Caco-2 (cell line): ENCODE results near the gene ZSWIM9. TPM values are rescaled to one million over a fixed set of nuclear protein-coding genes. Genes with fewer than 3 reads are reported as not detected.

Source experiments
- BruUV-seq: library from RNA; stranded (reverse); fragments of 400-500 nt; replicated peaks from 2 replicates; lab custom pipeline; 2021; lab: Mats Ljungman, UMichigan
- CTCF ChIA-PET: fragments of 300-600 bp; sonication (Branson Sonifier 250); formaldehyde crosslinking; loops from one replicate; lab custom pipeline; 2022; ENCODE audit warnings: antibody characterized with exemption; lab: Charles Lee
- POLR2A ChIA-PET: fragments of 300-600 bp; sonication (Branson Sonifier 250); formaldehyde crosslinking; loops from one replicate; lab custom pipeline; 2022; ENCODE audit warnings: antibody characterized with exemption; lab: Charles Lee
- DNase-seq, 2 experiments: peaks; one replicate each; pipeline versions ENCODE4 v3.0.0 to v3.0.0-alpha.2; 2020 to 2022
- H3K27me3 ChIP-seq: replicated peaks from 2 replicates; pipeline ENCODE4 v1.6.0; 2011; ENCODE audit warnings: low read length; ENCODE audit not compliant: control insufficient read depth, insufficient read depth
- H3K36me3 ChIP-seq: 2 replicates; pipeline ENCODE4 v1.5.1; 2011; ENCODE audit warnings: low read length; ENCODE audit not compliant: control insufficient read depth, insufficient read depth
- H3K4me1 ChIP-seq: fragments of 250-450 bp; sonication (Bioruptor Pico); 2 replicates; pipeline ENCODE4 v1.5.1; 2020; ENCODE audit warnings: mild to moderate bottlenecking
- H3K4me3 ChIP-seq: 2 replicates; pipeline ENCODE4 v1.5.1; 2011; ENCODE audit warnings: low read depth, mild to moderate bottlenecking, control low read depth, low read length
- H3K9me3 ChIP-seq: fragments of 250-450 bp; sonication (Bioruptor Pico); 2 replicates; pipeline ENCODE4 v1.5.1; 2020; ENCODE audit warnings: mild to moderate bottlenecking, moderate library complexity
- H3K27ac Mint-ChIP-seq: one replicate; pipeline ENCODE4 v1.8.0; 2022; ENCODE audit warnings: mixed read lengths; ENCODE audit not compliant: unreplicated experiment
- H3K27me3 Mint-ChIP-seq: one replicate; pipeline ENCODE4 v1.8.0; 2022; ENCODE audit warnings: mixed read lengths; ENCODE audit not compliant: insufficient read depth, unreplicated experiment
- H3K36me3 Mint-ChIP-seq: one replicate; pipeline ENCODE4 v1.8.0; 2022; ENCODE audit warnings: mild to moderate bottlenecking, mixed read lengths; ENCODE audit not compliant: insufficient read depth, unreplicated experiment
- H3K4me1 Mint-ChIP-seq: one replicate; pipeline ENCODE4 v1.8.0; 2022; ENCODE audit warnings: low read depth, mixed read lengths; ENCODE audit not compliant: unreplicated experiment
- H3K4me3 Mint-ChIP-seq: one replicate; pipeline ENCODE4 v1.8.0; 2022; ENCODE audit warnings: mild to moderate bottlenecking, moderate library complexity, mixed read lengths; ENCODE audit not compliant: unreplicated experiment
- H3K9me3 Mint-ChIP-seq: one replicate; pipeline ENCODE4 v1.8.0; 2022; ENCODE audit warnings: mixed read lengths; ENCODE audit not compliant: unreplicated experiment
- intact Hi-C: fragments of 100-400 bp; cut with micrococcal nuclease; formaldehyde crosslinking; loops from one replicate; pipeline ENCODE4 v1.10.0; 2022; ENCODE audit not compliant: unreplicated experiment
- total RNA-seq: library from RNA; stranded (reverse); gene quantifications from 2 replicates; pipeline ENCODE4 v1.2.3, GENCODE V29; 2022
- TF ChIP-seq, protein P1 (sequence below), 2 experiments: fragments of 200-600 bp in 1 of 2; IDR thresholded peaks; 1 replicate in 1 of 2; 2 replicates in 1 of 2; pipeline versions ENCODE4 v1.5.1 to v1.8.0; 2011 to 2022; ENCODE audit warnings: antibody characterized with exemption in 1 of 2, control low read depth in 1 of 2, inconsistent platforms in 1 of 2, low read depth in 1 of 2, low read length in 1 of 2, mild to moderate bottlenecking in 1 of 2, moderate library complexity in 1 of 2; ENCODE audit not compliant: insufficient read depth in 1 of 2, severe bottlenecking in 1 of 2, unreplicated experiment in 1 of 2

The ZSWIM9 gene
- total RNA-seq, 1 experiment from 2014 or later = 4.9 TPM

DNA sequence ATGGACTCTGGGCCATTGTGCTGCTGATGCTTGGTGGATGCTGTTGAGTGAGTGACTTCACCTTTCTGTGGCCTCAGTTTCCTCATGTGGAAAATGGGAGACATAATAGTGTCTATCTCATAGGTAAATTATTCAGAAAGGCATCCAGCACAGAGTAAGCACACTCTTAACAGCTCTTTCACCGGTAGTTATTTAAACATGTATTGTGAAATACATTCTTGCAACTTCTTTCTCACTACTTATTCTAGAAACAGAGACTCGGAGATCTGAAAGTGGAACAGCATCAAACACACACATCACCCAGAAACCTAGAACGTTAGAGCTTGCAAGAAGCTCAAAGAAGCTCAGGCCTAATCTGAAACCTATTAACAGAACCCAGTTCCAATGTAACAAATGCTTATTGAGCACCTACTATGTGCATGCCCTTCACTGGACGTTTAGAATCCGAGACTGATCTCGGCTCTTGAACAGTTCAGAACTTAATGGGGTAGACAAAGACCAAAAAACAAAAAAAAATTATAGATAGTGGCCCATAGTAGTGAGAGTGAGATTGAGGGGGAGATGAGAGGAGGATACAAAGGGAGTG lies 4.1 kb downstream of the ZSWIM9 start:
- Mint-ChIP-seq H3K36me3 (peaks cover 21% of the 10 kb centered on the region), H3K27me3 (no peaks in the 10 kb centered on the region), H3K4me1 (peaks cover 8% of the 10 kb centered on the region), H3K4me3 (no peak overlapping the region), H3K9me3 (no peaks in the 10 kb centered on the region), H3K27ac (no peak overlapping the region)
- ChIA-PET CTCF (no interaction called here), POLR2A (no interaction called here)
- H3K27me3 ChIP-seq = no peaks in the 10 kb centered on the region
- no peaks in the 10 kb centered on the region for H3K9me3 ChIP-seq
- intact Hi-C loops = loop anchor here (5.0 kb wide), 1 partner anchor 88 kb away; no protein-coding TSS in a partner anchor
- no peak for DNase-seq
- TF ChIP-seq, protein P1, sequence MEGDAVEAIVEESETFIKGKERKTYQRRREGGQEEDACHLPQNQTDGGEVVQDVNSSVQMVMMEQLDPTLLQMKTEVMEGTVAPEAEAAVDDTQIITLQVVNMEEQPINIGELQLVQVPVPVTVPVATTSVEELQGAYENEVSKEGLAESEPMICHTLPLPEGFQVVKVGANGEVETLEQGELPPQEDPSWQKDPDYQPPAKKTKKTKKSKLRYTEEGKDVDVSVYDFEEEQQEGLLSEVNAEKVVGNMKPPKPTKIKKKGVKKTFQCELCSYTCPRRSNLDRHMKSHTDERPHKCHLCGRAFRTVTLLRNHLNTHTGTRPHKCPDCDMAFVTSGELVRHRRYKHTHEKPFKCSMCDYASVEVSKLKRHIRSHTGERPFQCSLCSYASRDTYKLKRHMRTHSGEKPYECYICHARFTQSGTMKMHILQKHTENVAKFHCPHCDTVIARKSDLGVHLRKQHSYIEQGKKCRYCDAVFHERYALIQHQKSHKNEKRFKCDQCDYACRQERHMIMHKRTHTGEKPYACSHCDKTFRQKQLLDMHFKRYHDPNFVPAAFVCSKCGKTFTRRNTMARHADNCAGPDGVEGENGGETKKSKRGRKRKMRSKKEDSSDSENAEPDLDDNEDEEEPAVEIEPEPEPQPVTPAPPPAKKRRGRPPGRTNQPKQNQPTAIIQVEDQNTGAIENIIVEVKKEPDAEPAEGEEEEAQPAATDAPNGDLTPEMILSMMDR (IDR thresholded peaks at IDR 0.05; ENCODE audit: insufficient read depth in 1 of 2, low read depth in 1 of 2, low read length in 1 of 2, severe bottlenecking in 1 of 2, unreplicated experiment in 1 of 2) = no peak
- H3K36me3 ChIP-seq = peaks cover 4% of the 10 kb centered on the region
- no peaks in the 10 kb centered on the region for H3K4me1 ChIP-seq
- BruUV-seq = TSS peak; percentile 3
- H3K4me3 ChIP-seq = no peak overlapping the region

DNA sequence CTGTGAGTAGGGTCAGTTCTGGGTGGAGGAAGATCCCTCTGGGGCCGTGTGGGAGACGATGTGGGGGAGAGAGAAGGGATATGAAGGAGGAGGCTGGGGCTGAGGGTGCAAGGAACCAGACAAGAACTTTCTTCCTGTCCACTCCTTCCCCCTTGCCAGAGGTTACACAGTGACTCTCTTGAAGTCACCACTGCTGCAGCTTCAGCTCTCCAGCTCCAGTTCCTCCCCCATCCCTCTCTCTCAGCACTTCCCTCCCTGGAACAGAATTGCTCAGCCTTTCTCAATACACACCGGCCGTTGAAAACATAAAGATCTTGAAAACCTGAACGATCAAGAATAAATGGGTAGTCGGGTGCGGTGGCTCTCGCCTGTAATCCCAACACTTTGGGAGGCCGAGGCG lies 5.1 kb downstream of the ZSWIM9 start:
- CTCF ChIA-PET = no interaction called here

DNA sequence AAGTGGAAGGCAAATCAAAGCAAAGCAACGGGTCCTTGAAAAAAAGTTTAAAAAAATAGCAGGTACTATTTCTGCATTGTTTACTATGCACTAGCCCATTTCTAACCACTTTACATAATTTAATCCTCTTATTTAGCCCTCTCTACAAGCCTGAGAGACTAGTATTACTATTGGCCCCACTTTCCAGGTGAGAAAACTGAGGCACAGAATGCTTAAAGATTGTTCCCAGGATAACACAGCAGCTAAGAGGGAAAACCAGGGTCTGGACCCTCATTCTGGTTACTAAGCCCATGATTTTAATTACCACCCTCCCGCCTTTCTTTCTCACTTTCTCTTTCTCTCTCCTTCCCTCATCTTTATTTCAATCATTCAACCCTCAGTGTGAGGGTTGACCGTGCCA lies 5.7 kb downstream of the ZSWIM9 start:
- peaks cover 4% of the 10 kb centered on the region for H3K4me1 Mint-ChIP-seq
- Histone ChIP-seq H3K36me3 (peaks cover 4% of the 10 kb centered on the region), H3K4me3 (no peak overlapping the region), H3K9me3 (peaks cover 2% of the 10 kb centered on the region), H3K4me1 (no peaks in the 10 kb centered on the region), H3K27me3 (no peaks in the 10 kb centered on the region)
- intact Hi-C loops = no loop called here
- CTCF ChIA-PET = no interaction called here
- H3K9me3 Mint-ChIP-seq = peaks cover 4% of the 10 kb centered on the region
- BruUV-seq = no TSS peak
- POLR2A ChIA-PET = no interaction called here
- TF ChIP-seq, protein P1 (IDR thresholded peaks at IDR 0.05; ENCODE audit: insufficient read depth in 1 of 2, low read depth in 1 of 2, low read length in 1 of 2, severe bottlenecking in 1 of 2, unreplicated experiment in 1 of 2) = no peak
- H3K4me3 Mint-ChIP-seq = no peak overlapping the region
- H3K27ac Mint-ChIP-seq = no peak overlapping the region
- no peak for DNase-seq
- H3K27me3 Mint-ChIP-seq = no peaks in the 10 kb centered on the region
- H3K36me3 Mint-ChIP-seq = peaks cover 21% of the 10 kb centered on the region

More for the DNA sequence above, 5.1 kb downstream of the ZSWIM9 start:
- H3K27ac Mint-ChIP-seq = no peak overlapping the region
- peaks cover 27% of the 10 kb centered on the region for H3K36me3 Mint-ChIP-seq
- no peak overlapping the region for H3K4me3 Mint-ChIP-seq
- POLR2A ChIA-PET = no interaction called here
- no TSS peak for BruUV-seq
- Histone ChIP-seq H3K4me3 (no peak overlapping the region), H3K27me3 (no peaks in the 10 kb centered on the region), H3K9me3 (no peaks in the 10 kb centered on the region), H3K4me1 (no peaks in the 10 kb centered on the region), H3K36me3 (peaks cover 4% of the 10 kb centered on the region)
- DNase-seq = no peak
- H3K4me1 Mint-ChIP-seq = peaks cover 8% of the 10 kb centered on the region
- intact Hi-C loops = no loop called here
- TF ChIP-seq, protein P1 (IDR thresholded peaks at IDR 0.05; ENCODE audit: insufficient read depth in 1 of 2, low read depth in 1 of 2, low read length in 1 of 2, severe bottlenecking in 1 of 2, unreplicated experiment in 1 of 2) = no peak
- no peaks in the 10 kb centered on the region for H3K27me3 Mint-ChIP-seq
- H3K9me3 Mint-ChIP-seq = no peaks in the 10 kb centered on the region
